Naive B cell (primary cell): Measurements from ENCODE around the gene ADAM15. TPM values are rescaled to one million over a fixed set of nuclear protein-coding genes. Genes with fewer than 3 reads are reported as not detected.
A peak's percentile ranks its signal among the peaks of the same experiment; 100 is the strongest.

Experiments
- ATAC-seq, 2 donors: fragments of 150-1000 bp; cut with Tn5 transposase; 2 replicates each; pipeline ENCODE4 v1.10.0; 2021; ENCODE audit warnings: low read depth in 2 of 2, mild to moderate bottlenecking in 2 of 2, moderate library complexity in 2 of 2
- DNase-seq: peaks from one replicate; pipeline ENCODE4 v3.0.0; 2022
- H3K27ac Mint-ChIP-seq, 6 donors: one replicate each; pipeline ENCODE4 v1.8.0; 2020 to 2022; ENCODE audit warnings: mild to moderate bottlenecking in 6 of 6, mixed read lengths in 6 of 6, moderate library complexity in 5 of 6, inconsistent platforms in 2 of 6
- H3K27me3 Mint-ChIP-seq, 3 donors: one replicate each; pipeline ENCODE4 v1.8.0; 2021 to 2022; ENCODE audit warnings: mixed read lengths in 3 of 3, mild to moderate bottlenecking in 1 of 3
- H3K36me3 Mint-ChIP-seq, 2 donors: one replicate each; pipeline ENCODE4 v1.8.0; 2020 to 2022; ENCODE audit warnings: mixed read lengths in 2 of 2, inconsistent platforms in 1 of 2, mild to moderate bottlenecking in 1 of 2
- H3K4me1 Mint-ChIP-seq, 3 donors: one replicate each; pipeline ENCODE4 v1.8.0; 2020 to 2022; ENCODE audit warnings: mixed read lengths in 3 of 3, inconsistent platforms in 1 of 3, mild to moderate bottlenecking in 1 of 3, moderate library complexity in 1 of 3
- H3K4me3 Mint-ChIP-seq, 8 donors: one replicate each; pipeline ENCODE4 v1.8.0; 2020 to 2022; ENCODE audit warnings: mild to moderate bottlenecking in 8 of 8, mixed read lengths in 8 of 8, moderate library complexity in 8 of 8, inconsistent platforms in 2 of 8
- H3K9me3 Mint-ChIP-seq, 7 donors: one replicate each; pipeline ENCODE4 v1.8.0; 2020 to 2022; ENCODE audit warnings: mixed read lengths in 7 of 7, mild to moderate bottlenecking in 5 of 7, inconsistent platforms in 2 of 7, moderate library complexity in 1 of 7
- polyA plus RNA-seq, 6 donors: library from polyadenylated mRNA; unstranded; fragments of 300-500 nt; fragmentation: Illumina TruSeq; gene quantifications; one replicate each; pipeline ENCODE4 v1.2.3, GENCODE V29; 2021; ENCODE audit warnings: low read depth in 6 of 6

ADAM15 gene
- polyA plus RNA-seq, 6 donors from 2014 or later = 2.8 to 8.8 (median 7.0) TPM

DNA sequence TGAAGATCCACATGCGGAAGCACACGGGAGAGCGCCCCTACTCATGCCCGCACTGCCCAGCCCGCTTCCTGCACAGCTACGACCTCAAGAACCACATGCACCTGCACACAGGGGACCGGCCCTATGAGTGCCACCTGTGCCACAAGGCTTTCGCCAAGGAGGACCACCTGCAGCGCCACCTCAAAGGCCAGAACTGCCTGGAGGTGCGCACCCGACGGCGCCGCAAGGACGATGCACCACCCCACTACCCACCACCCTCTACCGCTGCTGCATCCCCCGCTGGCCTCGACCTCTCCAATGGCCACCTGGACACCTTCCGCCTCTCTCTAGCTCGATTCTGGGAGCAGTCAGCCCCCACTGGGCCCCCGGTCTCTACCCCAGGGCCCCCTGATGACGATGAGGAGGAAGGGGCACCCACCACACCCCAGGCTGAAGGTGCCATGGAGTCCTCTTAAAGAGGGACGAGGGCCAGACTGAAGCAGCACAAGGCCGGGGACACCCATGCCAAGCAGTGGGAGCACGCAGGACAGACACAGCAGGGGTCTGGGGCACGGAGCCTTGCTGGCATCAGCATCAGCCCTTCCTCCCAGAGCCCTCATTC lies 34.8 kb upstream of the ADAM15 start:
- no peaks in the 10 kb centered on the region for H3K36me3 Mint-ChIP-seq

DNA sequence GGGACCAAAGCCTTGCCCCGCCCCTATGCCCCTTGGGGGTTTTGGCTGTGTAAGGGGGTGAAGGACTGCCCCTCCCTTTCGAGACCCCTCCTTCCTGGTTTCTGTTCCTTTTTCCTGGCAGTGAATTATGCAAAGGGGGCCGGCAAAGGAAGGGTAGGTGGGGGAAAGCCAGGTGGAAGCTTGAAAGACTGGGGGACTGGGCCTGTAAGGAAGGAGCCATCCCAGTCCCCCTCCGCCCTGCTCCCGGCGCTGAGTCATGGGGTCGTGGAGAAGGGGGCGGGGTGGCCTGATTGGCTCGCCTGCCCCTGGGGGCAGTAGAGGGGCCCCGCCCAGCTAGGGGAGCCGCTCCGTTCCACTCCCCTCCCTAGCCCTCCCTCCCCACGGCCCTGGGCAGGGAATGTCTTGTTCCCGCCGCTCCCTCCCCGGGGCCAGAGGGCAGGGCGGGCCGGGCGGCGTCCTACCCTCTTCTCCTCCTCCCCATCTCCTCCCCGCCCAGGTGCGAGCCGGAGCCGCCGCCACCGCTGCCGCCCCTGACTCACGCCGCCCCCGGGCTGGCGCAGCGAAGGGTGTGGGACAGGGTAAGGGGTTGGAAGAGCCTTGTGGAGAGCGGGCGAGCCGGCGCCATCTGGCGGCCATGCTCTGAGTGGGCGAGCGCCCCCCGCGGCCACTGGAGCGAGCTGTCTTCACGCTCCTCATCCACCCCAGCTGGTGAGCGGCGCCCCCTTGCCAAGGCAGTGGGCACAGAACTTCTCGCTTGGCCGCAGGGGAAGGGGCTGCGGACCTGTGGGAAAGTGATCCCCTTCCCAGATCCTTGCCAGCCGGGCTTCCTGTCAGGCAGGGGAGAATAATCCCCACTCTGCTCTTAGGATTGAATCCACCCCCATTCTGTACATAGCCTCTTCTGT lies 33.8 kb upstream of the ADAM15 start:
- peaks cover 62 to 71% (median 67%) of the 10 kb centered on the region in 3 donors for H3K4me1 Mint-ChIP-seq
- peak overlapping the region; percentile 88 to 96 (median 92) for H3K27ac Mint-ChIP-seq
- ATAC-seq (peak; percentile 81), DNase-seq (peak; percentile 86)
- H3K36me3 Mint-ChIP-seq = no peaks in the 10 kb centered on the region
- peak overlapping the region; percentile 79 to 90 (median 86) for H3K4me3 Mint-ChIP-seq
- no peaks in the 10 kb centered on the region for H3K9me3 Mint-ChIP-seq
- no peaks in the 10 kb centered on the region for H3K27me3 Mint-ChIP-seq

More for the DNA sequence above, 34.8 kb upstream of the ADAM15 start:
- H3K27ac Mint-ChIP-seq = peak overlapping the region; percentile 87 to 96 (median 92)
- H3K4me1 Mint-ChIP-seq = peaks cover 61 to 74% (median 72%) of the 10 kb centered on the region in 3 donors
- ATAC-seq = peak; percentile 35 to 52
- no peaks in the 10 kb centered on the region for H3K27me3 Mint-ChIP-seq
- peak overlapping the region; percentile 58 to 87 (median 80) for H3K4me3 Mint-ChIP-seq
- peak; percentile 74 for DNase-seq
- H3K9me3 Mint-ChIP-seq = no peaks in the 10 kb centered on the region

- Mint-ChIP-seq H3K27me3 (no peaks in the 10 kb centered on the region), H3K4me3 (peak overlapping the region; percentile 79 to 90 (median 86)), H3K9me3 (no peaks in the 10 kb centered on the region), H3K27ac (peak overlapping the region; percentile 88 to 96 (median 90)), H3K36me3 (no peaks in the 10 kb centered on the region), H3K4me1 (peaks cover 56 to 65% (median 60%) of the 10 kb centered on the region in 3 donors)
- DNase-seq = no peak
- ATAC-seq = peak; percentile 2 to 5
Measured at GRCh38 chr1:155017946-155018316, 33.2 kb upstream of the ADAM15 start.

GRCh38 chr1:155018617-155019348 lies 32.3 kb upstream of the ADAM15 start:
- H3K27me3 Mint-ChIP-seq = no peaks in the 10 kb centered on the region

GRCh38 chr1:155019377-155020245 lies 31.5 kb upstream of the ADAM15 start:
- Mint-ChIP-seq H3K9me3 (no peaks in the 10 kb centered on the region), H3K36me3 (no peaks in the 10 kb centered on the region), H3K27ac (peak overlapping the region in 4 of 6 donors; percentile 40 to 89 (median 62)), H3K4me1 (peaks cover 41 to 54% (median 43%) of the 10 kb centered on the region in 3 donors), H3K27me3 (no peaks in the 10 kb centered on the region), H3K4me3 (peak overlapping the region in 6 of 8 donors; percentile 13 to 70 (median 58))
- DNase-seq (no peak), ATAC-seq (no peak)

More at GRCh38 chr1:155018617-155019348, 32.3 kb upstream of the ADAM15 start:
- peak overlapping the region in 7 of 8 donors; percentile 13 to 84 (median 62) for H3K4me3 Mint-ChIP-seq
- DNase-seq (no peak), ATAC-seq (no peak)
- H3K36me3 Mint-ChIP-seq = no peaks in the 10 kb centered on the region
- no peaks in the 10 kb centered on the region for H3K9me3 Mint-ChIP-seq
- H3K27ac Mint-ChIP-seq = peak overlapping the region in 5 of 6 donors; percentile 40 to 96 (median 89)
- peaks cover 47 to 57% (median 52%) of the 10 kb centered on the region in 3 donors for H3K4me1 Mint-ChIP-seq

- Mint-ChIP-seq H3K27me3 (no peaks in the 10 kb centered on the region), H3K4me3 (peak overlapping the region in 1 of 8 donors; percentile 65), H3K27ac (peak overlapping the region in 2 of 6 donors; percentile 51 to 52), H3K4me1 (peaks cover 22 to 33% (median 25%) of the 10 kb centered on the region in 3 donors), H3K9me3 (no peaks in the 10 kb centered on the region), H3K36me3 (no peaks in the 10 kb centered on the region)
- no peak for ATAC-seq
- DNase-seq = no peak
Measured at GRCh38 chr1:155022136-155022926, 28.8 kb upstream of the ADAM15 start.

DNA sequence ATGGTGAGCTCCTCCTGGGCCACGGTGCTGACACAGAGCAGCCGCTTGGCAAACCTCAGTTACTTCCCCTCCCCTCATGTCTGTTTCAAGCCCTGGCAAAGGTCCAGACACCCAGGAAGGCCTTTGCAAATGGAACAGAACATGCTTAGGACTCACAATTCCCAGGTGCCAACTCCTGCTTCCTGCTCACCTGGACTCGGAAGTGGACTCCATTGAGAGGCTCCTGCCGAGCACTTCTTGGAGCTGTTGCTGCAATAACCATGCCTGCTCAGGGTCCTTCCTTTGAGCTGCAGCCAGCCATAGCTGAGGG lies 28.2 kb upstream of the ADAM15 start:
- H3K4me3 Mint-ChIP-seq = peak overlapping the region in 1 of 8 donors; percentile 70
- H3K27me3 Mint-ChIP-seq = no peaks in the 10 kb centered on the region
- no peaks in the 10 kb centered on the region for H3K36me3 Mint-ChIP-seq
- ATAC-seq (no peak), DNase-seq (no peak)
- H3K27ac Mint-ChIP-seq = peak overlapping the region in 1 of 6 donors; percentile 51
- peaks cover 20 to 28% (median 21%) of the 10 kb centered on the region in 3 donors for H3K4me1 Mint-ChIP-seq
- H3K9me3 Mint-ChIP-seq = no peaks in the 10 kb centered on the region

- no peaks in the 10 kb centered on the region for H3K36me3 Mint-ChIP-seq
- H3K4me1 Mint-ChIP-seq = peaks cover 13 to 25% (median 18%) of the 10 kb centered on the region in 3 donors
- no peaks in the 10 kb centered on the region for H3K9me3 Mint-ChIP-seq
- H3K4me3 Mint-ChIP-seq = no peak overlapping the region
- H3K27ac Mint-ChIP-seq = no peak overlapping the region
- H3K27me3 Mint-ChIP-seq = no peaks in the 10 kb centered on the region
- ATAC-seq (no peak), DNase-seq (no peak)
Measured at GRCh38 chr1:155023627-155024026, 27.5 kb upstream of the ADAM15 start.

DNA sequence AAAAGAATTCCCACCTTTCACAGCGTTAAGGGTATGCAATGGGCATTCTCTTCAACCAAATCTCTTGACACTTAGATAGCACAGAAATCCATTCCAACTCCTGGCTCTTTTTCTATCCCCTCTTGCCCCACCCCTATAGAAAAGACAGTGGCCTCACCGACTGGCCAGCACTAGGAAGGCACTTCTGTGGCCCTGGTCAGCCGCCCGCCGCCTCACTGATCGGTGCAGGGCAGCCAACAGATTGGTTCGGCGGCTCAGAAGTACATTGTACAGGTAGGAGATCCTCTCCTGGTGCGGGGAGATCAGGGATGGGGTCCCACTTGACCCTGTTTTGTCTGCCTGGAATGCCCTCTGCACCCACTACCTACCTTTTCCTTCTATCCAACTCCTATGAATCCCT lies 26.8 kb upstream of the ADAM15 start:
- DNase-seq (no peak), ATAC-seq (no peak)
- Mint-ChIP-seq H3K27ac (peak overlapping the region in 1 of 6 donors; percentile 14), H3K4me3 (no peak overlapping the region), H3K9me3 (no peaks in the 10 kb centered on the region), H3K36me3 (no peaks in the 10 kb centered on the region), H3K4me1 (peaks cover 7 to 18% (median 13%) of the 10 kb centered on the region in 3 donors), H3K27me3 (no peaks in the 10 kb centered on the region)

- H3K27ac Mint-ChIP-seq = no peak overlapping the region
- no peaks in the 10 kb centered on the region for H3K36me3 Mint-ChIP-seq
- ATAC-seq = no peak
- DNase-seq = no peak
- H3K4me3 Mint-ChIP-seq = no peak overlapping the region
- peaks cover 0 to 9% (median 4%) of the 10 kb centered on the region in 3 donors for H3K4me1 Mint-ChIP-seq
- no peaks in the 10 kb centered on the region for H3K27me3 Mint-ChIP-seq
- H3K9me3 Mint-ChIP-seq = no peaks in the 10 kb centered on the region
Measured at GRCh38 chr1:155026154-155026553, 25.0 kb upstream of the ADAM15 start.

- Mint-ChIP-seq H3K27me3 (no peaks in the 10 kb centered on the region), H3K27ac (no peak overlapping the region), H3K9me3 (no peaks in the 10 kb centered on the region), H3K4me1 (peaks cover 0 to 5% (median under 1%) of the 10 kb centered on the region in 3 donors), H3K4me3 (no peak overlapping the region), H3K36me3 (no peaks in the 10 kb centered on the region)
- ATAC-seq = no peak
- no peak for DNase-seq
Measured at GRCh38 chr1:155026588-155026987, 24.5 kb upstream of the ADAM15 start.
